ENCODE results near the gene NOL7.

Gene NOL7

GRCh38 chr6:13655700-13656099 is 40.6 kb downstream of the NOL7 start:
- Mint-ChIP-seq H3K27ac (no peak overlapping the region), H3K4me1 (ENCODE audit: low read depth) (peaks cover 35% of the 10 kb centered on the region), H3K36me3 (ENCODE audit: low read depth) (peaks cover 33% of the 10 kb centered on the region), H3K9me3 (no peaks in the 10 kb centered on the region), H3K4me3 (no peak overlapping the region), H3K27me3 (no peaks in the 10 kb centered on the region)

GRCh38 chr6:13660273-13660672 is 45.1 kb downstream of the NOL7 start:
- Mint-ChIP-seq H3K9me3 (no peaks in the 10 kb centered on the region), H3K4me3 (no peak overlapping the region), H3K36me3 (ENCODE audit: low read depth) (peaks cover 13% of the 10 kb centered on the region), H3K27me3 (no peaks in the 10 kb centered on the region), H3K4me1 (ENCODE audit: low read depth) (peaks cover 67% of the 10 kb centered on the region), H3K27ac (no peak overlapping the region)

GRCh38 chr6:13660893-13661292 is 45.8 kb downstream of the NOL7 start:
- H3K27me3 Mint-ChIP-seq, result no peaks in the 10 kb centered on the region
- H3K4me1 Mint-ChIP-seq (ENCODE audit: low read depth), result peaks cover 69% of the 10 kb centered on the region
- H3K27ac Mint-ChIP-seq, result no peak overlapping the region
- no peaks in the 10 kb centered on the region for H3K9me3 Mint-ChIP-seq
- peaks cover 11% of the 10 kb centered on the region for H3K36me3 Mint-ChIP-seq (ENCODE audit: low read depth)
- no peak overlapping the region for H3K4me3 Mint-ChIP-seq

- no peak overlapping the region for H3K4me3 Mint-ChIP-seq
- H3K4me1 Mint-ChIP-seq (ENCODE audit: low read depth), result peaks cover 71% of the 10 kb centered on the region
- H3K27ac Mint-ChIP-seq, result no peak overlapping the region
- no peaks in the 10 kb centered on the region for H3K9me3 Mint-ChIP-seq
- H3K27me3 Mint-ChIP-seq, result no peaks in the 10 kb centered on the region
- peaks cover 9% of the 10 kb centered on the region for H3K36me3 Mint-ChIP-seq (ENCODE audit: low read depth)
Observed at GRCh38 chr6:13661647-13662046, 46.5 kb downstream of the NOL7 start.

- H3K27ac Mint-ChIP-seq, result peak overlapping the region; percentile 34
- H3K36me3 Mint-ChIP-seq (ENCODE audit: low read depth), result peaks cover 4% of the 10 kb centered on the region
- peaks cover 81% of the 10 kb centered on the region for H3K4me1 Mint-ChIP-seq (ENCODE audit: low read depth)
- H3K27me3 Mint-ChIP-seq, result no peaks in the 10 kb centered on the region
- H3K4me3 Mint-ChIP-seq, result no peak overlapping the region
- no peaks in the 10 kb centered on the region for H3K9me3 Mint-ChIP-seq
Observed at GRCh38 chr6:13662651-13663334, 47.7 kb downstream of the NOL7 start.

- no peak overlapping the region for H3K27ac Mint-ChIP-seq
- no peaks in the 10 kb centered on the region for H3K27me3 Mint-ChIP-seq
- H3K9me3 Mint-ChIP-seq, result no peaks in the 10 kb centered on the region
- peaks cover 88% of the 10 kb centered on the region for H3K4me1 Mint-ChIP-seq (ENCODE audit: low read depth)
- H3K4me3 Mint-ChIP-seq, result no peak overlapping the region
- peaks cover 7% of the 10 kb centered on the region for H3K36me3 Mint-ChIP-seq (ENCODE audit: low read depth)
Observed at GRCh38 chr6:13663986-13664385, 48.9 kb downstream of the NOL7 start.

- peak overlapping the region; percentile 34 for H3K27ac Mint-ChIP-seq
- no peaks in the 10 kb centered on the region for H3K9me3 Mint-ChIP-seq
- peaks cover 13% of the 10 kb centered on the region for H3K36me3 Mint-ChIP-seq (ENCODE audit: low read depth)
Observed at GRCh38 chr6:13664703-13665352, 49.7 kb downstream of the NOL7 start.

GRCh38 chr6:13666194-13667105 is 51.3 kb downstream of the NOL7 start:
- Mint-ChIP-seq H3K36me3 (ENCODE audit: low read depth) (peaks cover 18% of the 10 kb centered on the region), H3K9me3 (no peaks in the 10 kb centered on the region), H3K4me1 (ENCODE audit: low read depth) (peaks cover 94% of the 10 kb centered on the region), H3K4me3 (peak overlapping the region; percentile 14), H3K27me3 (no peaks in the 10 kb centered on the region), H3K27ac (peak overlapping the region; percentile 56)

More at GRCh38 chr6:13664703-13665352, 49.7 kb downstream of the NOL7 start:
- Mint-ChIP-seq H3K4me3 (no peak overlapping the region), H3K27me3 (no peaks in the 10 kb centered on the region), H3K4me1 (ENCODE audit: low read depth) (peaks cover 96% of the 10 kb centered on the region)

GRCh38 chr6:13667655-13668054 is 52.5 kb downstream of the NOL7 start:
- no peak overlapping the region for H3K4me3 Mint-ChIP-seq
- H3K36me3 Mint-ChIP-seq (ENCODE audit: low read depth), result peaks cover 18% of the 10 kb centered on the region
- no peaks in the 10 kb centered on the region for H3K9me3 Mint-ChIP-seq
- no peaks in the 10 kb centered on the region for H3K27me3 Mint-ChIP-seq
- peak overlapping the region; percentile 79 for H3K27ac Mint-ChIP-seq
- H3K4me1 Mint-ChIP-seq (ENCODE audit: low read depth), result peaks cover 94% of the 10 kb centered on the region

- Mint-ChIP-seq H3K27ac (peak overlapping the region; percentile 79), H3K36me3 (ENCODE audit: low read depth) (peaks cover 18% of the 10 kb centered on the region), H3K4me3 (peak overlapping the region; percentile 44), H3K27me3 (no peaks in the 10 kb centered on the region), H3K9me3 (no peaks in the 10 kb centered on the region), H3K4me1 (ENCODE audit: low read depth) (peaks cover 94% of the 10 kb centered on the region)
Observed at GRCh38 chr6:13668291-13668928, 53.3 kb downstream of the NOL7 start.

- Mint-ChIP-seq H3K9me3 (no peaks in the 10 kb centered on the region), H3K4me3 (no peak overlapping the region), H3K27ac (no peak overlapping the region), H3K27me3 (no peaks in the 10 kb centered on the region), H3K36me3 (ENCODE audit: low read depth) (peaks cover 18% of the 10 kb centered on the region), H3K4me1 (ENCODE audit: low read depth) (peaks cover 95% of the 10 kb centered on the region)
Observed at GRCh38 chr6:13669476-13669875, 54.3 kb downstream of the NOL7 start.
